ENCODE measurements around the gene SMOC2. TPM values are rescaled to one million over a fixed set of nuclear protein-coding genes. Genes with fewer than 3 reads are reported as not detected.

SMOC2 gene
- total RNA-seq, 1 experiment from 2014 or later, result 2.1 TPM

DNA sequence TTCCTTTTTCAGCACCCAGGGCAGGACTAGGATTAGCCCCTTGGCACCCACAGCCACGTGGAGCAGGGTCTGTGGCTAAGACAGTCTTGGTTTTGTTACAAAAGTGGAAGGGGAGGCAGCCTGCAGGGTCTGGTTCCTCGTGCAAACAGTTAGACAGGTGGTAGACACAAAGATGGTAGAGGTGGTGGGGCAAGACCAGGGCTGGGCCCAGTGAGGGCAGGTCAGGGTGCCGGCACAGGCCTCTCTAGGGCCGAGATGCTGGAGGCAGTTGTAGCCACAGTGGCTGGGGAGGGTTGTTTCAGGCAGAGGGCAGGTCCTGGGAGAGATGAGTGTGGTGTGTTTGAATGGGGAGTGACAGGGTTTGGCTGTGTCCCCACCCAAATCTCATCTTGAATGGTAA is 161.6 kb downstream of the SMOC2 start:
- Histone ChIP-seq H3K18ac (ENCODE audit: insufficient read length, low read depth, low read length) (no peak overlapping the region), H3K79me1 (ENCODE audit: insufficient read depth, low read depth, low read length, poor library complexity, severe bottlenecking) (no peaks in the 10 kb centered on the region), H4K91ac (ENCODE audit: insufficient read length, low read depth, low read length) (no peak overlapping the region), H3K23ac (ENCODE audit: insufficient read length, low read depth, low read length) (no peak overlapping the region), H2BK15ac (ENCODE audit: low read depth, low read length) (no peak overlapping the region), H4K5ac (ENCODE audit: insufficient read length, low read depth, low read length) (no peak overlapping the region), H2BK5ac (ENCODE audit: insufficient read length, low read length) (no peak overlapping the region), H2BK20ac (ENCODE audit: low read depth, low read length, poor library complexity, severe bottlenecking) (no peak overlapping the region), H3T11ph (ENCODE audit: low read length) (no peak overlapping the region), H3K14ac (ENCODE audit: insufficient read depth, low read length) (no peak overlapping the region), H2AK5ac (ENCODE audit: insufficient read length, low read length) (no peak overlapping the region), H3K27ac (ENCODE audit: insufficient read length, low read depth, low read length) (no peak overlapping the region), H4K20me1 (ENCODE audit: control insufficient read depth, insufficient read depth, insufficient read length) (no peaks in the 10 kb centered on the region), H3K56ac (ENCODE audit: insufficient read length, low read depth, low read length) (no peak overlapping the region), H3K27me3 (ENCODE audit: insufficient read depth, low read length) (no peaks in the 10 kb centered on the region), H4K8ac (replicated peaks; ENCODE audit: insufficient read length, low read depth, low read length) (no peak overlapping the region), H3K4ac (ENCODE audit: low read depth, low read length) (no peak overlapping the region), H2BK120ac (ENCODE audit: low read depth, low read length, poor library complexity, severe bottlenecking) (no peak overlapping the region), H3K9ac (ENCODE audit: extremely low read depth, insufficient read length, low read length) (no peak overlapping the region), H2AFZ (ENCODE audit: low read length) (no peak overlapping the region), H2BK12ac (ENCODE audit: insufficient read length, low read depth, low read length) (no peak overlapping the region), H3K4me1 (ENCODE audit: insufficient read depth, low read length) (no peaks in the 10 kb centered on the region), H3K23me2 (ENCODE audit: insufficient read length, low read depth, low read length, poor library complexity, severe bottlenecking) (no peaks in the 10 kb centered on the region), H3K79me2 (ENCODE audit: insufficient read depth, low read length) (no peaks in the 10 kb centered on the region), H3K4me2 (ENCODE audit: insufficient read depth, insufficient read length, low read length) (no peak overlapping the region), H3K9me3 (ENCODE audit: control insufficient read depth, low read depth, low read length) (no peaks in the 10 kb centered on the region)
- DNase-seq, result no peak
- no peaks in the 10 kb centered on the region; the same call in 1 of the 2 replicates for H3K27me3 Mint-ChIP-seq (ENCODE audit: low read depth)
- no CpG with 5 or more reads among the region's 4 CpGs for WGBS (ENCODE audit: extremely low coverage, insufficient read length, low lambda C conversion rate)
- no peak for TF ChIP-seq CTCF (conservative IDR thresholded peaks at IDR 0.05)
- no peak overlapping the region for H3K4me3 Mint-ChIP-seq
- no peaks in the 10 kb centered on the region; a peak in 1 of 5 replicates for H3K9me3 Mint-ChIP-seq
- peaks cover 9 to 16% of the 10 kb centered on the region in 2 experiments for H3K4me1 Mint-ChIP-seq
- H3K36me3 Mint-ChIP-seq (ENCODE audit: insufficient read depth in 1 of 3, low read depth in 3 of 3), result peaks cover 0 to 6% (median 3%) of the 10 kb centered on the region in 3 experiments; a peak in 2 of 7 replicates
- peak overlapping the region in 2 of 3 experiments; percentile 51 to 60; a peak in 3 of 7 replicates for H3K27ac Mint-ChIP-seq
